ENCODE measurements around the gene EID3.
"Not testable (repeated sequence)": the region's sequence is repeated elsewhere in the genome, so short reads cannot be mapped to it uniquely, and the experiment has no call there.

- not testable (repeated sequence) for TF ChIP-seq CTCF, POLR2AphosphoS5 (IDR thresholded peaks at IDR 0.05)
Measured at GRCh38 chr12:104265436-104265835, 38.1 kb upstream of the EID3 start.
